GM23338 (cell line): Measurements from ENCODE around the gene IGFBP7. TPM values are rescaled to one million over a fixed set of nuclear protein-coding genes. Genes with fewer than 3 reads are reported as not detected.

Experiments used
- ATAC-seq: fragments of 200-7000 bp; cut with Tn5 transposase; 3 replicates; pipeline ENCODE4 v1.9.1; 2020
- DNase-seq: peaks from one replicate; pipeline ENCODE4 v3.0.0-alpha.2; 2015; ENCODE audit warnings: low spot score
- H2AFZ ChIP-seq: fragments of 200-600 bp; sonication (generic); 2 replicates; pipeline ENCODE4 v1.8.0; 2016; ENCODE audit warnings: antibody characterized with exemption, mild to moderate bottlenecking, moderate library complexity
- H3F3A ChIP-seq: fragments of 200-600 bp; sonication (generic); replicated peaks from 2 replicates; pipeline ENCODE4 v1.8.0; 2017; ENCODE audit warnings: antibody characterized with exemption, mixed run types, low read depth
- H3K27ac ChIP-seq: fragments of 200-600 bp; sonication (generic); 2 replicates; pipeline ENCODE4 v1.6.1; 2016; ENCODE audit warnings: low read depth
- H3K27me3 ChIP-seq: fragments of 200-600 bp; sonication (generic); 2 replicates; pipeline ENCODE4 v1.8.0; 2016; ENCODE audit warnings: mild to moderate bottlenecking, mixed run types, moderate library complexity; ENCODE audit not compliant: insufficient read depth
- H3K36me3 ChIP-seq: fragments of 200-600 bp; sonication (generic); 2 replicates; pipeline ENCODE4 v1.8.0; 2016; ENCODE audit warnings: mild to moderate bottlenecking; ENCODE audit not compliant: insufficient read depth
- H3K4me1 ChIP-seq: fragments of 200-600 bp; sonication (generic); 2 replicates; pipeline ENCODE4 v1.8.0; 2016; ENCODE audit warnings: mild to moderate bottlenecking, moderate library complexity; ENCODE audit not compliant: insufficient read depth
- H3K4me2 ChIP-seq: fragments of 200-600 bp; sonication (generic); 2 replicates; pipeline ENCODE4 v1.7.1; 2017; ENCODE audit warnings: mixed run types
- H3K4me3 ChIP-seq: fragments of 200-600 bp; sonication (generic); 2 replicates; pipeline ENCODE4 v1.6.1; 2016; ENCODE audit warnings: mixed run types
- H3K79me2 ChIP-seq: fragments of 200-600 bp; sonication (generic); replicated peaks from 2 replicates; pipeline ENCODE4 v1.8.0; 2017; ENCODE audit warnings: mild to moderate bottlenecking; ENCODE audit not compliant: insufficient read depth
- H3K9me2 ChIP-seq: fragments of 200-600 bp; sonication (generic); 2 replicates; pipeline ENCODE4 v1.8.0; 2017; ENCODE audit not compliant: insufficient read depth
- H4K20me1 ChIP-seq: fragments of 200-600 bp; sonication (generic); replicated peaks from 2 replicates; pipeline ENCODE4 v1.8.0; 2017; ENCODE audit warnings: mild to moderate bottlenecking; ENCODE audit not compliant: insufficient read depth
- H3K27ac Mint-ChIP-seq: 2 replicates; pipeline ENCODE4 v1.8.0; 2020; ENCODE audit warnings: inconsistent platforms, mild to moderate bottlenecking, moderate library complexity, mixed read lengths
- H3K27me3 Mint-ChIP-seq: 3 replicates; pipeline ENCODE4 v1.8.0; 2022; ENCODE audit warnings: low read depth, mild to moderate bottlenecking, moderate library complexity, mixed read lengths, inconsistent platforms; ENCODE audit not compliant: insufficient read depth, poor library complexity
- H3K36me3 Mint-ChIP-seq: 3 replicates; pipeline ENCODE4 v1.8.0; 2021; ENCODE audit warnings: low read depth, mild to moderate bottlenecking, inconsistent platforms, moderate library complexity, mixed read lengths
- H3K4me1 Mint-ChIP-seq: 3 replicates; pipeline ENCODE4 v1.8.0; 2020; ENCODE audit warnings: mild to moderate bottlenecking, inconsistent platforms, mixed read lengths
- H3K4me3 Mint-ChIP-seq: 3 replicates; pipeline ENCODE4 v1.8.0; 2021; ENCODE audit warnings: moderate library complexity, mild to moderate bottlenecking, inconsistent platforms, mixed read lengths
- H3K9me3 Mint-ChIP-seq: 3 replicates; pipeline ENCODE4 v1.8.0; 2020; ENCODE audit warnings: moderate library complexity, mild to moderate bottlenecking, inconsistent platforms, mixed read lengths
- NANOG ChIP-seq: IDR thresholded peaks from 2 replicates; pipeline ENCODE4 v1.6.1; 2016; ENCODE audit warnings: antibody characterized with exemption, borderline replicate concordance
- STAT1 ChIP-seq: IDR thresholded peaks from one replicate; pipeline ENCODE4 v1.6.1; 2016; ENCODE audit warnings: antibody characterized with exemption; ENCODE audit not compliant: unreplicated experiment
- polyA plus RNA-seq: library from polyadenylated mRNA; unstranded; fragments of >200 nt; fragmentation: Nextera tagmentation; extraction: Ambion mirVana; gene quantifications from 2 replicates; pipeline ENCODE4 v1.2.1, GENCODE V29; 2016
- total RNA-seq: library from RNA; depleted of rRNA; stranded (reverse); fragments of >200 nt; shearing (Covaris generic); gene quantifications from 2 replicates; pipeline ENCODE4 v1.2.3, GENCODE V29; 2014
- TF ChIP-seq, protein P1 (sequence below): IDR thresholded peaks from 2 replicates; pipeline ENCODE4 v1.6.1; 2016; ENCODE audit warnings: antibody characterized with exemption
- TF ChIP-seq, protein P2 (sequence below): IDR thresholded peaks from one replicate; pipeline ENCODE4 v1.6.1; 2018; ENCODE audit warnings: antibody characterized with exemption; ENCODE audit not compliant: unreplicated experiment

Gene IGFBP7
- total and polyA plus RNA-seq, 2 experiments from 2014 or later, result 0.49 to 7.9 TPM

DNA sequence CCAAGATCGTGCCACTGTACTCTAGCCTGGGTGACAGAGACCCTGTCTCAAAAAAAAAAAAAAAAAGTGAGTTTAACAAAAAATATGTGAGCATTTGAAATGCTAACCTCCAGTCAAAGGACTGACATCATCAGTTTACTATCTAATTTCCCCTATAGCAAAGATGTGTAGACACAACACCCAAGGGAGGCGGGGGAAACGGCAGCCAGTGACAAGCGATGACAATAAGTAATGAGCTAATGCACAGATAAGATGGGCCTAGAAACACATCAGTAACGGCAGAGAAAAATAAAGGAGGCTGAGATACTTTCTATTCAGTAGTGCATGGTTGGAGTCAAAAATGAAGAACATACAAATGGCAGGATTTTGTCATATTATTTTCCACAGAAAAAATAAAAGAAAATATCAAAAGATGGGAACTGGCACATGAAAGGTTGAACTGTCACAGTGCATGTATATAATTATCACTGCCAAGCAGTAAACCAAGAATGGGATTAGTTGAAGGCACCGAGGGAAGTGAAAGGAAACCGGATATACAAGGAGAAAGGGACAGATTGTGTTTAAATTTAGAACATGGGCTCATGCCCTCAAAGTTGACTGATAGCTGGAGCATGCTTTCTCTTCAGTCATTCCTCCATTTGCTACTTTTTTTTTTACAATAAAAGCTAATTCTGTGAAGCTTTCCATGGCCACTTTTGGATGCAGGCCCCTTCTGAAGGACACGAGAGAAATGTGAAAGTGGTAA, 41.8 kb downstream of the IGFBP7 start:
- Histone ChIP-seq H3K4me1 (no peaks in the 10 kb centered on the region), H3K79me2 (no peaks in the 10 kb centered on the region), H3K27me3 (no peaks in the 10 kb centered on the region), H3K4me2 (no peak overlapping the region), H3K4me3 (no peak overlapping the region), H3K36me3 (no peaks in the 10 kb centered on the region), H3F3A (no peaks in the 10 kb centered on the region), H3K27ac (no peak overlapping the region), H4K20me1 (no peaks in the 10 kb centered on the region), H2AFZ (no peak overlapping the region), H3K9me2 (0 out of 2 replicates have a peak, but pooled peaks cover 7% of the 10 kb centered on the region)
- DNase-seq (no peak), ATAC-seq (no peak)
- Mint-ChIP-seq H3K36me3 (no peaks in the 10 kb centered on the region), H3K27me3 (peaks cover 7% of the 10 kb centered on the region), H3K4me1 (no peaks in the 10 kb centered on the region), H3K27ac (no peak overlapping the region), H3K4me3 (no peak overlapping the region), H3K9me3 (no peaks in the 10 kb centered on the region)
- TF ChIP-seq, protein P1, sequence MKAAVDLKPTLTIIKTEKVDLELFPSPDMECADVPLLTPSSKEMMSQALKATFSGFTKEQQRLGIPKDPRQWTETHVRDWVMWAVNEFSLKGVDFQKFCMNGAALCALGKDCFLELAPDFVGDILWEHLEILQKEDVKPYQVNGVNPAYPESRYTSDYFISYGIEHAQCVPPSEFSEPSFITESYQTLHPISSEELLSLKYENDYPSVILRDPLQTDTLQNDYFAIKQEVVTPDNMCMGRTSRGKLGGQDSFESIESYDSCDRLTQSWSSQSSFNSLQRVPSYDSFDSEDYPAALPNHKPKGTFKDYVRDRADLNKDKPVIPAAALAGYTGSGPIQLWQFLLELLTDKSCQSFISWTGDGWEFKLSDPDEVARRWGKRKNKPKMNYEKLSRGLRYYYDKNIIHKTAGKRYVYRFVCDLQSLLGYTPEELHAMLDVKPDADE, result no peak

DNA sequence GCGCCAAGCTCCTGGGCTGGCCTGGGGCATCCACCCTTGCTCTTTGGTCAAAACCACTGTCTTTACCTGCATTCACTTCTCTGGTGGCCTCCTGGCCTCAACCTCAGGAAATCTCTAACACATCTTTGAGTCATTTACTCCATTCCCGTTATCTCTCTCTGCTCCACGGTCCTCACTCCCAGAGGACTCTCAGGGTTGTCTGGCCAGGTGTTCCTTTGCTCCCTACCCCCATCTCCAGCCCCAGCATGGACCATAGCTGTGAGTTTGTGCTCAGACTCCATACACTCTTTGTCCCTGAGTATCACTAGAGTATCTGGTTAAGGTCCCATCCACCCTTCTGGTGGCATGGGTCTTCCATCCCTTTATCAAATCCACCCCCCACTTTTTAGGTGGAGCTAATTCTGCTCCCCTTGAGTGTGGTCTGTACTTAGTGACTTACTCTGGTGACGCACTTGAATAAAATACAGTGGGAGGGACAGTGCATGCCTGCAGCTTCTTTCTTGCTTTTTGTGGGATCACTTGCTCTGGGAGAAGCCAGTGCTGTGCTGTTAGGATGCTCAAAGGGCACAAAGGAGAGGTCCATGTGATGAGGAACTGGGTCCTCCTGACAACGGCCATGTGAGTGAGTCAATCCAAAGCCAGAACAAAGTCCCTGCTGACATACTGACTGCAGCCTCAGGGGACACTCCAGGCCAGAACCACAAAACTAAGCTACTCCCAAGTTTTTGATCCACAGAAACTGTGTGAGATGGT, 44.3 kb downstream of the IGFBP7 start:
- Histone ChIP-seq H2AFZ (no peak overlapping the region), H3K4me3 (no peak overlapping the region), H3F3A (no peaks in the 10 kb centered on the region), H3K9me2 (0 out of 2 replicates have a peak, but pooled peaks cover 7% of the 10 kb centered on the region), H4K20me1 (no peaks in the 10 kb centered on the region), H3K27ac (no peak overlapping the region), H3K27me3 (no peaks in the 10 kb centered on the region), H3K4me2 (no peak overlapping the region), H3K4me1 (no peaks in the 10 kb centered on the region), H3K79me2 (no peaks in the 10 kb centered on the region), H3K36me3 (no peaks in the 10 kb centered on the region)
- no peaks in the 10 kb centered on the region for H3K9me3 Mint-ChIP-seq
- H3K4me3 Mint-ChIP-seq, result no peak overlapping the region
- no peak for TF ChIP-seq NANOG
- TF ChIP-seq, protein P2, sequence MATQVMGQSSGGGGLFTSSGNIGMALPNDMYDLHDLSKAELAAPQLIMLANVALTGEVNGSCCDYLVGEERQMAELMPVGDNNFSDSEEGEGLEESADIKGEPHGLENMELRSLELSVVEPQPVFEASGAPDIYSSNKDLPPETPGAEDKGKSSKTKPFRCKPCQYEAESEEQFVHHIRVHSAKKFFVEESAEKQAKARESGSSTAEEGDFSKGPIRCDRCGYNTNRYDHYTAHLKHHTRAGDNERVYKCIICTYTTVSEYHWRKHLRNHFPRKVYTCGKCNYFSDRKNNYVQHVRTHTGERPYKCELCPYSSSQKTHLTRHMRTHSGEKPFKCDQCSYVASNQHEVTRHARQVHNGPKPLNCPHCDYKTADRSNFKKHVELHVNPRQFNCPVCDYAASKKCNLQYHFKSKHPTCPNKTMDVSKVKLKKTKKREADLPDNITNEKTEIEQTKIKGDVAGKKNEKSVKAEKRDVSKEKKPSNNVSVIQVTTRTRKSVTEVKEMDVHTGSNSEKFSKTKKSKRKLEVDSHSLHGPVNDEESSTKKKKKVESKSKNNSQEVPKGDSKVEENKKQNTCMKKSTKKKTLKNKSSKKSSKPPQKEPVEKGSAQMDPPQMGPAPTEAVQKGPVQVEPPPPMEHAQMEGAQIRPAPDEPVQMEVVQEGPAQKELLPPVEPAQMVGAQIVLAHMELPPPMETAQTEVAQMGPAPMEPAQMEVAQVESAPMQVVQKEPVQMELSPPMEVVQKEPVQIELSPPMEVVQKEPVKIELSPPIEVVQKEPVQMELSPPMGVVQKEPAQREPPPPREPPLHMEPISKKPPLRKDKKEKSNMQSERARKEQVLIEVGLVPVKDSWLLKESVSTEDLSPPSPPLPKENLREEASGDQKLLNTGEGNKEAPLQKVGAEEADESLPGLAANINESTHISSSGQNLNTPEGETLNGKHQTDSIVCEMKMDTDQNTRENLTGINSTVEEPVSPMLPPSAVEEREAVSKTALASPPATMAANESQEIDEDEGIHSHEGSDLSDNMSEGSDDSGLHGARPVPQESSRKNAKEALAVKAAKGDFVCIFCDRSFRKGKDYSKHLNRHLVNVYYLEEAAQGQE, result no peak
- no peak for TF ChIP-seq STAT1
- H3K36me3 Mint-ChIP-seq, result no peaks in the 10 kb centered on the region
- no peak overlapping the region for H3K27ac Mint-ChIP-seq
- ATAC-seq (no peak), DNase-seq (no peak)
- peaks cover 7% of the 10 kb centered on the region for H3K27me3 Mint-ChIP-seq
- H3K4me1 Mint-ChIP-seq, result no peaks in the 10 kb centered on the region
